Psoas muscle (tissue), 8 donors: ENCODE data around the gene STAT6. TPM values are rescaled to one million over a fixed set of nuclear protein-coding genes. Genes with fewer than 3 reads are reported as not detected.

Experiments
- ATAC-seq, 4 donors: fragments of 200-7000 bp; cut with Tn5 transposase; one replicate each; pipeline ENCODE4 v1.9.1; 2020; ENCODE audit warnings: moderate library complexity in 3 of 4, mild to moderate bottlenecking in 2 of 4
- DNase-seq, 2 donors: peaks; one replicate each; pipeline ENCODE4 v3.0.0-alpha.2; 2020
- H3K27ac ChIP-seq: fragments of 200-600 bp; one replicate; pipeline ENCODE4 v1.8.0; 2022
- H3K27me3 ChIP-seq, 3 donors: fragments of 200-600 bp in 1 of 3; one replicate each; pipeline versions ENCODE4 v1.6.1 to v1.8.0; 2013 to 2022; ENCODE audit warnings: low read length in 2 of 3, mild to moderate bottlenecking in 2 of 3, moderate library complexity in 1 of 3; ENCODE audit not compliant: insufficient read depth in 3 of 3
- H3K36me3 ChIP-seq, 2 donors: fragments of 200-600 bp in 1 of 2; one replicate each; pipeline versions ENCODE4 v1.6.1 to v1.8.0; 2013 to 2022; ENCODE audit warnings: low read depth in 1 of 2, mild to moderate bottlenecking in 1 of 2, moderate library complexity in 1 of 2; ENCODE audit not compliant: insufficient read depth in 1 of 2
- H3K4me1 ChIP-seq: fragments of 200-600 bp; one replicate; pipeline ENCODE4 v1.8.0; 2022
- H3K4me3 ChIP-seq: fragments of 200-600 bp; one replicate; pipeline ENCODE4 v1.8.0; 2022; ENCODE audit warnings: mild to moderate bottlenecking
- H3K9me3 ChIP-seq: fragments of 200-600 bp; one replicate; pipeline ENCODE4 v1.8.0; 2022
- CTCF ChIP-seq: fragments of 200-600 bp; IDR thresholded peaks from one replicate; pipeline ENCODE4 v1.8.0; 2022; ENCODE audit warnings: antibody characterized with exemption
- WGBS, 3 donors: extraction: QIAGEN DNeasy Blood & Tissue Kit; methylation state at CpG; one replicate each; pipeline versions ENCODE4 v1.1.6 to v1.1.7; 2013; 5-methylcytosine and 5-hydroxymethylcytosine counted together
- intact Hi-C, 2 donors: fragments of 100-400 bp; cut with DNase I; formaldehyde crosslinking; loops; one replicate each; pipeline versions ENCODE4 v1.11.0 to v1.14.2; 2022
- polyA plus RNA-seq, 3 donors: library from polyadenylated mRNA; stranded (reverse); fragments of 200-250 nt; gene quantifications; one replicate each; pipeline ENCODE4 v1.2.3, GENCODE V29; 2013
- total RNA-seq, 4 donors: library from RNA; stranded (reverse); fragmentation: NEBNext Ultra II Directional in 2 of 4; extraction: Animal tissue kit (Norgen Biotek cat#: 25700) in 2 of 4; gene quantifications; one replicate each; pipeline versions ENCODE4 v1.2.1 to v1.2.4, GENCODE V29; 2021 to 2023
- donor health status: healthy with polysubstance abuse.
- donor health status: DM: no; HTN: no; CAD: no; lungs with moderate emphysema.
- donor health status: Bipolar disorder and iron deficiency.
- donor health status: healthy.
- donor health status: DM: yes; HTN: yes; CAD: no.
- donor health status: DM: no; HTN: no; CAD: no.
- donor health status: DM: no; HTN: no; CAD: no.
- donor health status: DM: yes; HTN: yes; CAD: no.

Gene STAT6
- total and polyA plus RNA-seq, 7 donors: 10.4 to 27.7 (median 14.1) TPM

- ATAC-seq: peak in 1 of 4 donors; percentile 29
- no peaks in the 10 kb centered on the region for H3K9me3 ChIP-seq
- intact Hi-C loops: no loop called here
- no peak for TF ChIP-seq CTCF
- H3K27ac ChIP-seq: peak overlapping the region; percentile 58
- no peak overlapping the region for H3K4me3 ChIP-seq
- 43 to 55% (median 47%) methylated on average over 17 of the region's 17 CpGs for WGBS, 3 donors
- DNase-seq: peak; percentile 67 to 74
- peaks cover 0 to 25% of the 10 kb centered on the region in 2 donors for H3K36me3 ChIP-seq
- H3K27me3 ChIP-seq: no peaks in the 10 kb centered on the region
- peaks cover 7% of the 10 kb centered on the region for H3K4me1 ChIP-seq
Observed at GRCh38 chr12:57151741-57152630, 40.8 kb upstream of the STAT6 start.

- WGBS, 3 donors: 88 to 92% (median 89%) methylated on average over 6 of the region's 6 CpGs
- intact Hi-C loops: no loop called here
- TF ChIP-seq CTCF: no peak
- peak overlapping the region; percentile 30 for H3K27ac ChIP-seq
- DNase-seq (no peak), ATAC-seq (no peak)
- peaks cover 7% of the 10 kb centered on the region for H3K4me1 ChIP-seq
- H3K4me3 ChIP-seq: no peak overlapping the region
- H3K27me3 ChIP-seq: no peaks in the 10 kb centered on the region
- H3K9me3 ChIP-seq: no peaks in the 10 kb centered on the region
- peaks cover 0 to 24% of the 10 kb centered on the region in 2 donors for H3K36me3 ChIP-seq
Observed at GRCh38 chr12:57150400-57151000, 39.3 kb upstream of the STAT6 start.

- H3K4me1 ChIP-seq: peaks cover 7% of the 10 kb centered on the region
- peaks cover 0 to 24% of the 10 kb centered on the region in 2 donors for H3K36me3 ChIP-seq
- intact Hi-C loops: no loop called here
Observed at GRCh38 chr12:57149245-57149900, 38.2 kb upstream of the STAT6 start.

More at GRCh38 chr12:57149245-57149900, 38.2 kb upstream of the STAT6 start:
- peak overlapping the region; percentile 69 for H3K27ac ChIP-seq
- peak; percentile 55 to 79 (median 74) for ATAC-seq
- no peaks in the 10 kb centered on the region for H3K27me3 ChIP-seq
- H3K4me3 ChIP-seq: no peak overlapping the region
- H3K9me3 ChIP-seq: no peaks in the 10 kb centered on the region
- no peak for TF ChIP-seq CTCF
- peak; percentile 85 to 90 for DNase-seq
- WGBS, 3 donors: 52 to 64% (median 52%) methylated on average over 13 of the region's 13 CpGs
